GM08714 (cell line): Measurements from ENCODE around the gene PRKCA.
"Not testable (repeated sequence)": the region's sequence is repeated elsewhere in the genome, so short reads cannot be mapped to it uniquely, and the experiment has no call there.

Experiments
- H3K4me3 ChIP-seq: fragments of 200-500 bp; sonication (Bioruptor generic); 2 replicates; pipeline ENCODE4 v1.5.1; 2014; ENCODE audit warnings: mild to moderate bottlenecking, low read length, inconsistent platforms
- ZNF274 ChIP-seq: IDR thresholded peaks from 2 replicates; pipeline ENCODE4 v1.6.1; 2012; ENCODE audit warnings: mild to moderate bottlenecking, low read depth, low read length

The PRKCA gene

DNA sequence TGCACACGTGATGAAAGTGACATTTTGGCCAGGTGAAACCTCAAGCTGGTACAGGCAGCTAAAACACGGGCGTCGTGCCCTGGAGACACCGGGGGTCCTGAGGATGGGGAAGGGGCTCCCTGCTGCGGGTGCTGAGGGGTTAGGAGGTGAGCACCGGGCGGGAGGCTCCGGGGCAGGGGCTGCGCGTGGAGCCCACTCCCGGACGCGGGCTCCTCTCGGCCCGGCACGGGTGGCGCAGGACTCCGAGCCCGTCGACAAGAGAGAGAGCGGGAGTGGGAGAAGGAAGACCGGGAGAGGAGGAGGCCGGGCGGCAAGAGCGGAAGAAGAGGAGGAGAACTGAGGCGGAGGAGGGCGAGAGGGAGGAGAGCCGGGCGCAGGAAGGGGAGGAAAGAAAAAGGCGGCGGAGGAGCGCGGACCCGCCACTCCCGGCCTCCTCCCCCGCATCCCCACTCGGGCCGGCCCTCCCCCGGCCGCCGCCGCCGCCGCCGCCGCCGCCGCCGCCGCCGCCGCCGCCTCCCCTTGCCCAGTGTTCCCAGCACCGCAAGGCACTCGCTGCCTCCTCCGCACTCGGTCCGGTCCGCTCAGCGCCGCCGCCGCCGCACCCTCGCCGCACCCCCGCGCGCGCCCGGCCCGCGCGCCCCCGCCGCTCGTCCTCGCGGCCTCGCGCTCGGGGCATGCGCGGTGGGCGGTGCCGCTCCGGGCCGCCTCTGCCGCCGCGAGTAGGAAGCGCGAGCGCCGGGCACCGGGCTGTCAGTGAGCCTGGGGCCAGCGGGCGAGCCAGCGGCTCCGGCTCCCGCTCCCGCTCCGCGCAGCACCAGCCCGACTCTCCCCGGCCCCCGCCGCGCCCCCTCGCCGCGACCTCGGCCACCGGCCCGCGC is at the start of gene PRKCA:
PRKCA (plus strand) TSS at position 750 of the 878 bp plus-strand sequence.
- TF ChIP-seq ZNF274, result no peak
- H3K4me3 ChIP-seq, result peak within 1 kb of the TSS; percentile 91

DNA sequence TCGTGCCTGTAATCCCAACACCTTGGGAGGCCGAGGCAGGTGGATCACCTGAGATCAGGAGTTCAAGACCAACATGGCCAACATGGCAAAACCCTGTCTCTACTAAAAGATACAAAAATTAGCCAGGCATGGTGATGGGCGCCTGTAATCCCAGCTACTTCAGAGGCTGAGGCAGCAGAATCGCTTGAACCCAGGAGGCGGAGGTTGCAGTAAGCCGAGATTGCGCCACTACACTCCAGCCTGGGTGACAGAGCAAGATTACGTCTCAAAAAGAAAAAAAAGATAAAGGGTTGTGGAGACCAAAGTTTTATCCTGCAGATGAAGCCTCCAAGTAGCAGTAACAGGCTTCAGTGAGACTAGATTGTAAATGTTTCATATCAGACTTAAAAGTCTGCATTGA is 49.0 kb upstream of the PRKCA start:
- H3K4me3 ChIP-seq, result not testable (repeated sequence)

DNA sequence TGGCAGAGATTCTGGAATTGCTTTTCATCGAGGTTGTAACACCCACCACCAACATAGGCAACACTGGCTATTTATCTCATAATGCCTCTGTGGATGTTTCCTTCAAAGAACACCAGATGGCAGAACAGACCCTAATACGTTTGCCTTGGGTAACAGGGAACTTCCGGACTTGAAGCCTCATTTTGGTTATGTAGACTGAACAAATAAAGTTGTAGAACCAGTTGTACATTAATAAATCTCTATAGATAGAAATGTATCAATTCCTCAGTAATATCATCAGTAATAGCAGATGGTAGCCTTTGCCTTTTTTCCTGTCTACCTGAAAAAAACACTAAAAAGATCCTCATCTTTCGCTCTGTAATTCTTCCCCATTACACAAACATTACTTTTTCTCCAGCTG is 47.3 kb upstream of the PRKCA start:
- TF ChIP-seq ZNF274, result no peak
- H3K4me3 ChIP-seq, result no peak overlapping the region

DNA sequence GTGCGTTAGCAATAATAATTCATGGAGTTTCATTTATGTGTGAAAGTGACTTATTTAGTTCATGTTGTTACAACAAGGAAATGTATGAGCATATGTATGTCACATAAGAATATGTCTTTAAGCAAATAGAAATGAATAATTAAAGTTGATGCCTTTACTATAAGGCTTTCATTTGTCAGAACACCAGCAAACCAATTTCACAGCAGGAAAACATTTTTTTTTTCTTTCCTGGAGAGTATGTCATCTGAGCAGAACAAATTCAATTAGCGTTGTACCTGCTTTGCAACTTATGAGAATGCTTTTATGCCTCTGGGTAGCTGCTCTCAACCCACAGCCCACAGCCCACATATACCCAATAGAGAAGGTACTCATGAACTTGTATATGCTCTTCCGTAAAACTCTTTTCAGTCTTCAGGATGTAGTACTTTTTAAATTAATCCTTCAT is 46.9 kb upstream of the PRKCA start:
- TF ChIP-seq ZNF274, result no peak
- no peak overlapping the region for H3K4me3 ChIP-seq

- H3K4me3 ChIP-seq, result no peak overlapping the region
- no peak for TF ChIP-seq ZNF274
Observed at GRCh38 chr17:66260275-66260674, 42.1 kb upstream of the PRKCA start.

GRCh38 chr17:66260688-66261087 is 41.7 kb upstream of the PRKCA start:
- no peak for TF ChIP-seq ZNF274
- H3K4me3 ChIP-seq, result no peak overlapping the region

- H3K4me3 ChIP-seq, result no peak overlapping the region
- no peak for TF ChIP-seq ZNF274
Observed at GRCh38 chr17:66262767-66263166, 39.6 kb upstream of the PRKCA start.

GRCh38 chr17:66264696-66265095 is 37.7 kb upstream of the PRKCA start:
- H3K4me3 ChIP-seq, result no peak overlapping the region
- no peak for TF ChIP-seq ZNF274

GRCh38 chr17:66268247-66268927 is 34.0 kb upstream of the PRKCA start:
- no peak overlapping the region for H3K4me3 ChIP-seq
- TF ChIP-seq ZNF274, result no peak

- H3K4me3 ChIP-seq, result no peak overlapping the region
- TF ChIP-seq ZNF274, result no peak
Observed at GRCh38 chr17:66270106-66270505, 32.3 kb upstream of the PRKCA start.

- no peak for TF ChIP-seq ZNF274
Observed at GRCh38 chr17:66271512-66271911, 30.9 kb upstream of the PRKCA start.

DNA sequence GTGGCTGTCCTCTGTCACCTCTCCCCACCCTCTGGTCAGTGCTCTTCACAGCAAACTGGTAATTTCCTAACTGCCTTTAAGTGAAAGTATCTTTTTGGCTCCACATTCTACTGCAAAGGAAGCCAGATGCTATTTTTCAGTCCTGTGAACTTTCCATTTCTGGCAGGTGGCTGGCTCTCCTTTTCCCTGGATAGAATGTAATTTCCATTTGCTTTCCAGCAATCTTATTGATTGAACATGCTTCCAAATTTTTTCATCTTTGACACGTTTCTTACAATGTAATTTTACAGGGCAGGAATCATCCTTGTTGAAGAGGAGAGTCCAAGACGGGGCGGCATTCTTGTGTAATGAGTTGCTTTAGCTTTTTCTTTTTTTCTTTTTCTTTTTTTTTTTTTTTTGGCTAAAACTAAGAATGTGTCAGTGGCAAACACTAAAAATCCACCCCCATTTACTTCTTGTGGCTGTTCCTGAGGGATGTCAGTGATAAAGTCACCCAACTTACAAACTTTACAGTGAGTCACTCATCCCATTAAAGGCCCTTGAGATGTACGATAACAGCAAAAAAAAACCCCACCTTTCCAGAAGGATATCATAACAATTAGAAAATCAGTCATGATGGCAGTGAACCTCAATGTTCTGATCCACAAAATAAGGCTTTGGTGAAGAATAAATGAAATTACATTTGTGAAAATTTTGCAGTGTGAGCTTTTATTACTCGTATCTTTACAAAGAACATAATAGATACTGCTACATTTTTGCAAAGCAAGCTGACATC is 29.4 kb upstream of the PRKCA start:
- H3K4me3 ChIP-seq, result no peak overlapping the region
- no peak for TF ChIP-seq ZNF274

More at GRCh38 chr17:66271512-66271911, 30.9 kb upstream of the PRKCA start:
- H3K4me3 ChIP-seq, result no peak overlapping the region

GRCh38 chr17:66273586-66273848 is 28.9 kb upstream of the PRKCA start:
- no peak for TF ChIP-seq ZNF274
- no peak overlapping the region for H3K4me3 ChIP-seq

GRCh38 chr17:66275651-66276050 is 26.8 kb upstream of the PRKCA start:
- no peak for TF ChIP-seq ZNF274
- H3K4me3 ChIP-seq, result no peak overlapping the region
